HUES6 (cell line): ENCODE measurements around the gene TIMP4.

Experiments used
- H3K27ac ChIP-seq: 2 replicates; pipeline ENCODE4 v1.7.0; 2013; ENCODE audit warnings: low read depth, mild to moderate bottlenecking, low read length, inconsistent platforms
- H3K27me3 ChIP-seq: 2 replicates; pipeline ENCODE4 v1.6.1; 2013; ENCODE audit warnings: low read length; ENCODE audit not compliant: control insufficient read depth, insufficient read depth
- H3K36me3 ChIP-seq: 2 replicates; pipeline ENCODE4 v1.6.1; 2013; ENCODE audit warnings: low read length; ENCODE audit not compliant: control insufficient read depth, insufficient read depth
- H3K4me1 ChIP-seq: 2 replicates; pipeline ENCODE4 v1.6.1; 2013; ENCODE audit warnings: low read length; ENCODE audit not compliant: control insufficient read depth, insufficient read depth
- H3K4me3 ChIP-seq: 2 replicates; pipeline ENCODE4 v1.5.1; 2013; ENCODE audit warnings: low read depth, low read length
- H3K9ac ChIP-seq: one replicate; pipeline ENCODE4 v1.6.1; 2013; ENCODE audit warnings: mild to moderate bottlenecking, low read length
- H3K9me3 ChIP-seq: 2 replicates; pipeline ENCODE4 v1.6.1; 2013; ENCODE audit warnings: low read depth, low read length; ENCODE audit not compliant: control insufficient read depth, insufficient read depth

Gene TIMP4

GRCh38 chr3:12192655-12193484 is 34.2 kb upstream of the TIMP4 start:
- Histone ChIP-seq H3K4me1 (0 out of 2 replicates have a peak, but pooled peaks cover 8% of the 10 kb centered on the region), H3K27me3 (no peaks in the 10 kb centered on the region), H3K4me3 (no peak overlapping the region), H3K9ac (no peak overlapping the region), H3K27ac (no peak overlapping the region), H3K36me3 (no peaks in the 10 kb centered on the region), H3K9me3 (0 out of 2 replicates have a peak, but pooled peaks cover 3% of the 10 kb centered on the region)

- Histone ChIP-seq H3K4me3 (no peak overlapping the region), H3K36me3 (no peaks in the 10 kb centered on the region), H3K4me1 (0 out of 2 replicates have a peak, but pooled peaks cover 8% of the 10 kb centered on the region), H3K9me3 (0 out of 2 replicates have a peak, but pooled peaks cover 3% of the 10 kb centered on the region), H3K9ac (no peak overlapping the region), H3K27me3 (no peaks in the 10 kb centered on the region), H3K27ac (no peak overlapping the region)
Observed at GRCh38 chr3:12192173-12192572, 33.5 kb upstream of the TIMP4 start.

- no peak overlapping the region for H3K9ac ChIP-seq
- no peaks in the 10 kb centered on the region for H3K27me3 ChIP-seq
- H3K36me3 ChIP-seq = no peaks in the 10 kb centered on the region
- H3K27ac ChIP-seq = no peak overlapping the region
- 0 out of 2 replicates have a peak, but pooled peaks cover 8% of the 10 kb centered on the region for H3K4me1 ChIP-seq
- 0 out of 2 replicates have a peak, but pooled peaks cover 3% of the 10 kb centered on the region for H3K9me3 ChIP-seq
- no peak overlapping the region for H3K4me3 ChIP-seq
Observed at GRCh38 chr3:12191559-12191958, 32.8 kb upstream of the TIMP4 start.

- H3K9me3 ChIP-seq = 0 out of 2 replicates have a peak, but pooled peaks cover 3% of the 10 kb centered on the region
- no peak overlapping the region for H3K27ac ChIP-seq
- H3K36me3 ChIP-seq = no peaks in the 10 kb centered on the region
- no peak overlapping the region for H3K9ac ChIP-seq
- H3K4me1 ChIP-seq = 0 out of 2 replicates have a peak, but pooled peaks cover 8% of the 10 kb centered on the region
- H3K27me3 ChIP-seq = no peaks in the 10 kb centered on the region
- no peak overlapping the region for H3K4me3 ChIP-seq
Observed at GRCh38 chr3:12190832-12191231, 32.1 kb upstream of the TIMP4 start.

- no peaks in the 10 kb centered on the region for H3K36me3 ChIP-seq
- H3K27me3 ChIP-seq = no peaks in the 10 kb centered on the region
- H3K27ac ChIP-seq = no peak overlapping the region
- H3K4me3 ChIP-seq = no peak overlapping the region
- H3K4me1 ChIP-seq = 0 out of 2 replicates have a peak, but pooled peaks cover 6% of the 10 kb centered on the region
- H3K9me3 ChIP-seq = 0 out of 2 replicates have a peak, but pooled peaks cover 3% of the 10 kb centered on the region
- H3K9ac ChIP-seq = no peak overlapping the region
Observed at GRCh38 chr3:12190221-12190807, 31.6 kb upstream of the TIMP4 start.

- H3K9me3 ChIP-seq = 0 out of 2 replicates have a peak, but pooled peaks cover 3% of the 10 kb centered on the region
- H3K9ac ChIP-seq = no peak overlapping the region
- no peaks in the 10 kb centered on the region for H3K27me3 ChIP-seq
- H3K4me3 ChIP-seq = no peak overlapping the region
- H3K36me3 ChIP-seq = no peaks in the 10 kb centered on the region
- no peak overlapping the region for H3K27ac ChIP-seq
- H3K4me1 ChIP-seq = no peaks in the 10 kb centered on the region
Observed at GRCh38 chr3:12188681-12189287, 30.1 kb upstream of the TIMP4 start.

- Histone ChIP-seq H3K27me3 (no peaks in the 10 kb centered on the region), H3K27ac (no peak overlapping the region), H3K4me3 (no peak overlapping the region), H3K36me3 (no peaks in the 10 kb centered on the region), H3K9me3 (0 out of 2 replicates have a peak, but pooled peaks cover 3% of the 10 kb centered on the region), H3K4me1 (no peaks in the 10 kb centered on the region), H3K9ac (no peak overlapping the region)
Observed at GRCh38 chr3:12188328-12188648, 29.6 kb upstream of the TIMP4 start.

GRCh38 chr3:12187448-12188327 is 29.0 kb upstream of the TIMP4 start:
- H3K9ac ChIP-seq = no peak overlapping the region
- no peak overlapping the region for H3K4me3 ChIP-seq
- no peaks in the 10 kb centered on the region for H3K36me3 ChIP-seq
- H3K27me3 ChIP-seq = no peaks in the 10 kb centered on the region
- H3K9me3 ChIP-seq = 0 out of 2 replicates have a peak, but pooled peaks cover 2% of the 10 kb centered on the region
- no peak overlapping the region for H3K27ac ChIP-seq
- no peaks in the 10 kb centered on the region for H3K4me1 ChIP-seq

- Histone ChIP-seq H3K4me3 (no peak overlapping the region), H3K27ac (no peak overlapping the region), H3K27me3 (no peaks in the 10 kb centered on the region), H3K36me3 (no peaks in the 10 kb centered on the region), H3K4me1 (no peaks in the 10 kb centered on the region), H3K9ac (no peak overlapping the region), H3K9me3 (no peaks in the 10 kb centered on the region)
Observed at GRCh38 chr3:12186515-12187286, 28.0 kb upstream of the TIMP4 start.

- Histone ChIP-seq H3K4me1 (no peaks in the 10 kb centered on the region), H3K36me3 (no peaks in the 10 kb centered on the region), H3K27ac (no peak overlapping the region), H3K9me3 (no peaks in the 10 kb centered on the region), H3K4me3 (no peak overlapping the region), H3K9ac (no peak overlapping the region), H3K27me3 (no peaks in the 10 kb centered on the region)
Observed at GRCh38 chr3:12186046-12186445, 27.3 kb upstream of the TIMP4 start.
